IMR-90 (cell line): Measurements from ENCODE around the gene TRIM63. TPM values are rescaled to one million over a fixed set of nuclear protein-coding genes. Genes with fewer than 3 reads are reported as not detected.

Experiments
- ATAC-seq: fragments of 200-7000 bp; cut with Tn5 transposase; 2 replicates; pipeline ENCODE4 v1.9.1; 2020; ENCODE audit warnings: low read depth, mild to moderate bottlenecking, moderate library complexity
- BruUV-seq: library from RNA; stranded (reverse); fragments of 400-500 nt; replicated peaks from 2 replicates; lab custom pipeline; 2021; lab: Mats Ljungman, UMichigan
- CTCF ChIA-PET: fragments of 300-600 bp; formaldehyde crosslinking; extraction: SDS; loops from one replicate; lab custom pipeline; 2021; ENCODE audit warnings: antibody characterized with exemption; lab: Yijun Ruan, JAX
- POLR2A ChIA-PET: fragments of 300-600 bp; sonication (Branson Sonifier 250); formaldehyde crosslinking; loops from one replicate; lab custom pipeline; 2022; ENCODE audit warnings: antibody characterized with exemption; ENCODE audit not compliant: unreplicated experiment; lab: Charles Lee
- DNase-seq: peaks from one replicate; pipeline ENCODE4 v3.0.0; 2013
- H2AFZ ChIP-seq: replicated peaks from 2 replicates; pipeline ENCODE3; 2013; ENCODE audit warnings: low read length, mild to moderate bottlenecking; ENCODE audit not compliant: poor library complexity
- H2AK5ac ChIP-seq: 2 replicates; pipeline ENCODE4 v1.6.1; 2013; ENCODE audit warnings: low read depth, low read length, inconsistent platforms
- H2AK9ac ChIP-seq: replicated peaks from 2 replicates; pipeline ENCODE3; 2013; ENCODE audit warnings: mild to moderate bottlenecking, low read depth, low read length, moderate library complexity; ENCODE audit not compliant: poor library complexity
- H2BK120ac ChIP-seq: 2 replicates; pipeline ENCODE4 v1.6.1; 2013; ENCODE audit warnings: low read depth, low read length, inconsistent platforms
- H2BK15ac ChIP-seq: 3 replicates; pipeline ENCODE4 v1.6.1; 2013; ENCODE audit warnings: low read depth, low read length, inconsistent platforms
- H2BK20ac ChIP-seq: 2 replicates; pipeline ENCODE4 v1.6.1; 2013; ENCODE audit warnings: low read depth, mild to moderate bottlenecking, inconsistent platforms, low read length, moderate library complexity
- H2BK5ac ChIP-seq: 2 replicates; pipeline ENCODE4 v1.6.1; 2013; ENCODE audit warnings: mild to moderate bottlenecking, low read depth, low read length, inconsistent platforms; ENCODE audit not compliant: poor library complexity, severe bottlenecking
- H3K14ac ChIP-seq: replicated peaks from 2 replicates; pipeline ENCODE4 v1.6.1; 2013; ENCODE audit warnings: low read depth, low read length, inconsistent platforms
- H3K18ac ChIP-seq: 2 replicates; pipeline ENCODE4 v1.6.1; 2013; ENCODE audit warnings: low read depth, low read length, control low read depth
- H3K23ac ChIP-seq: 2 replicates; pipeline ENCODE4 v1.6.1; 2013; ENCODE audit warnings: low read depth, low read length, inconsistent platforms
- H3K27ac ChIP-seq: 2 replicates; pipeline ENCODE4 v1.5.1; 2013; ENCODE audit warnings: mild to moderate bottlenecking, control low read depth, low read length; ENCODE audit not compliant: insufficient read depth
- H3K27me3 ChIP-seq: 2 replicates; pipeline ENCODE4 v1.6.1; 2013; ENCODE audit warnings: low read length; ENCODE audit not compliant: control insufficient read depth, insufficient read depth
- H3K36me3 ChIP-seq: 2 replicates; pipeline ENCODE4 v1.6.1; 2013; ENCODE audit warnings: low read length, mixed read lengths; ENCODE audit not compliant: control insufficient read depth, insufficient read depth
- H3K4ac ChIP-seq: 2 replicates; pipeline ENCODE4 v1.6.1; 2013; ENCODE audit warnings: low read depth, low read length, inconsistent platforms
- H3K4me1 ChIP-seq: 2 replicates; pipeline ENCODE4 v1.6.1; 2013; ENCODE audit warnings: low read length, mixed read lengths; ENCODE audit not compliant: control insufficient read depth, insufficient read depth
- H3K4me2 ChIP-seq: 2 replicates; pipeline ENCODE4 v1.6.1; 2013; ENCODE audit warnings: low read depth, mild to moderate bottlenecking, control low read depth, low read length, moderate library complexity
- H3K4me3 ChIP-seq: 2 replicates; pipeline ENCODE4 v1.5.1; 2013; ENCODE audit warnings: low read depth, mild to moderate bottlenecking, control low read depth, low read length, moderate library complexity; ENCODE audit not compliant: insufficient read depth
- H3K56ac ChIP-seq: 2 replicates; pipeline ENCODE4 v1.6.1; 2013; ENCODE audit warnings: low read length, inconsistent platforms; ENCODE audit not compliant: insufficient read depth; ENCODE audit errors: extremely low read depth
- H3K79me1 ChIP-seq, 2 experiments: 2 replicates each; pipeline ENCODE4 v1.6.1; 2013; ENCODE audit warnings: low read length in 2 of 2, inconsistent platforms in 1 of 2, low read depth in 1 of 2
- H3K9ac ChIP-seq: 2 replicates; pipeline ENCODE4 v1.6.1; 2013; ENCODE audit warnings: low read depth, low read length, control low read depth
- H3K9me1 ChIP-seq: 2 replicates; pipeline ENCODE4 v1.6.1; 2013; ENCODE audit warnings: low read length, inconsistent platforms; ENCODE audit not compliant: insufficient read depth
- H3K9me3 ChIP-seq: 2 replicates; pipeline ENCODE4 v1.6.1; 2013; ENCODE audit warnings: low read length; ENCODE audit not compliant: control insufficient read depth, insufficient read depth
- H4K20me1 ChIP-seq: 2 replicates; pipeline ENCODE4 v1.6.1; 2013; ENCODE audit warnings: low read length, inconsistent platforms; ENCODE audit not compliant: insufficient read depth
- H4K5ac ChIP-seq: 2 replicates; pipeline ENCODE4 v1.6.1; 2013; ENCODE audit warnings: mild to moderate bottlenecking, low read depth, low read length, control low read depth
- H4K8ac ChIP-seq, 2 experiments: 2 replicates each; pipeline ENCODE4 v1.6.1; 2013; ENCODE audit warnings: low read depth in 2 of 2, low read length in 2 of 2, control low read depth in 1 of 2, inconsistent platforms in 1 of 2
- H4K91ac ChIP-seq: 2 replicates; pipeline ENCODE4 v1.6.1; 2013; ENCODE audit warnings: low read depth, low read length, inconsistent platforms; ENCODE audit not compliant: insufficient read depth
- BHLHE40 ChIP-seq: fragments of 150-350 bp; IDR thresholded peaks from 2 replicates; pipeline ENCODE4 v1.6.1; 2016; ENCODE audit warnings: mild to moderate bottlenecking, low read depth, low read length
- CEBPB ChIP-seq: IDR thresholded peaks from 2 replicates; pipeline ENCODE4 v1.6.1; 2012; ENCODE audit warnings: low read depth, low read length, improper control_type of control experiment
- CHD1 ChIP-seq: IDR thresholded peaks from 2 replicates; pipeline ENCODE4 v1.6.1; 2012; ENCODE audit warnings: low read depth, low read length, improper control_type of control experiment
- CTCF ChIP-seq: conservative IDR thresholded peaks from 2 replicates; pipeline ENCODE4 v1.5.1; 2012; ENCODE audit warnings: mild to moderate bottlenecking, low read depth, low read length, improper control_type of control experiment
- FOS ChIP-seq: fragments of 150-350 bp; IDR thresholded peaks from 2 replicates; pipeline ENCODE4 v1.6.1; 2016; ENCODE audit warnings: low read depth, low read length
- MAFK ChIP-seq: IDR thresholded peaks from 2 replicates; pipeline ENCODE4 v1.6.1; 2012; ENCODE audit warnings: low read depth, low read length, improper control_type of control experiment
- MAZ ChIP-seq: IDR thresholded peaks from 2 replicates; pipeline ENCODE4 v1.6.1; 2012; ENCODE audit warnings: low read depth, mild to moderate bottlenecking, low read length, improper control_type of control experiment, moderate library complexity, borderline replicate concordance
- MXI1 ChIP-seq: IDR thresholded peaks from 2 replicates; pipeline ENCODE4 v1.6.1; 2012; ENCODE audit warnings: low read depth, mild to moderate bottlenecking, low read length, moderate library complexity, borderline replicate concordance
- NFE2L2 ChIP-seq: fragments of 150-350 bp; IDR thresholded peaks from 2 replicates; pipeline ENCODE4 v1.6.1; 2016; ENCODE audit warnings: low read depth, mild to moderate bottlenecking, low read length
- POLR2A ChIP-seq: IDR thresholded peaks from 2 replicates; pipeline ENCODE4 v1.6.1; 2012; ENCODE audit warnings: mild to moderate bottlenecking, low read depth, low read length
- RAD21 ChIP-seq: IDR thresholded peaks from 2 replicates; pipeline ENCODE4 v1.6.1; 2012; ENCODE audit warnings: low read length, improper control_type of control experiment
- RCOR1 ChIP-seq: IDR thresholded peaks from 2 replicates; pipeline ENCODE4 v1.6.1; 2012; ENCODE audit warnings: mild to moderate bottlenecking, low read length, improper control_type of control experiment; ENCODE audit not compliant: insufficient replicate concordance
- RFX5 ChIP-seq: IDR thresholded peaks from 2 replicates; pipeline ENCODE4 v1.8.0; 2012; ENCODE audit warnings: low read depth, mild to moderate bottlenecking, low read length, moderate library complexity
- SMC3 ChIP-seq: fragments of 150-350 bp; IDR thresholded peaks from 2 replicates; pipeline ENCODE4 v1.6.1; 2016; ENCODE audit warnings: low read depth, mild to moderate bottlenecking, antibody characterized with exemption, low read length, moderate library complexity
- WGBS, 2 experiments: methylation state at CpG; one replicate each; pipeline versions ENCODE4 v1.1.5 to v1.1.7; 2013; ENCODE audit warnings: missing lambda C conversion rate in 2 of 2; ENCODE audit not compliant: insufficient read length in 1 of 2; ENCODE audit errors: extremely low coverage in 2 of 2; 5-methylcytosine and 5-hydroxymethylcytosine counted together
- dilution Hi-C: fragments of 300-500 bp; cut with HindIII; formaldehyde crosslinking; loops from one replicate; pipeline ENCODE4 v1.14.3; 2018; ENCODE audit warnings: low sequenced_read_pairs; ENCODE audit not compliant: unreplicated experiment
- in situ Hi-C: fragments of 300-500 bp; cut with MboI; formaldehyde crosslinking; loops from 3 replicates; pipeline ENCODE4 v1.14.3; 2019; ENCODE audit warnings: low sequenced_read_pairs, inconsistent platforms, mixed read lengths
- intact Hi-C: fragments of 100-400 bp; cut with micrococcal nuclease; formaldehyde crosslinking; loops from 2 replicates; pipeline ENCODE4 v1.10.0; 2022
- polyA plus RNA-seq, 3 experiments: library from polyadenylated mRNA; depleted of rRNA; stranded (reverse); fragments of >200 nt; gene quantifications; 2 replicates each; pipeline ENCODE4 v1.2.3, GENCODE V29; 2012; ENCODE audit warnings: low replicate concordance in 1 of 3
- total RNA-seq: library from RNA; depleted of rRNA; stranded (reverse); fragments of >200 nt; gene quantifications from 2 replicates; pipeline ENCODE4 v1.2.3, GENCODE V29; 2012
- TF ChIP-seq, protein P1 (sequence below): fragments of 150-350 bp; IDR thresholded peaks from 2 replicates; pipeline ENCODE4 v1.6.1; 2016; ENCODE audit warnings: low read depth, mild to moderate bottlenecking, low read length, moderate library complexity, borderline replicate concordance
- TF ChIP-seq, protein P2 (sequence below): fragments of 150-350 bp; IDR thresholded peaks from 2 replicates; pipeline ENCODE4 v1.6.1; 2017; ENCODE audit warnings: mild to moderate bottlenecking, antibody characterized with exemption, low read length, low read depth

The TRIM63 gene
- total and polyA plus RNA-seq, 2 of the 4 experiments (the other 2 are of a cell fraction) = not detected

DNA sequence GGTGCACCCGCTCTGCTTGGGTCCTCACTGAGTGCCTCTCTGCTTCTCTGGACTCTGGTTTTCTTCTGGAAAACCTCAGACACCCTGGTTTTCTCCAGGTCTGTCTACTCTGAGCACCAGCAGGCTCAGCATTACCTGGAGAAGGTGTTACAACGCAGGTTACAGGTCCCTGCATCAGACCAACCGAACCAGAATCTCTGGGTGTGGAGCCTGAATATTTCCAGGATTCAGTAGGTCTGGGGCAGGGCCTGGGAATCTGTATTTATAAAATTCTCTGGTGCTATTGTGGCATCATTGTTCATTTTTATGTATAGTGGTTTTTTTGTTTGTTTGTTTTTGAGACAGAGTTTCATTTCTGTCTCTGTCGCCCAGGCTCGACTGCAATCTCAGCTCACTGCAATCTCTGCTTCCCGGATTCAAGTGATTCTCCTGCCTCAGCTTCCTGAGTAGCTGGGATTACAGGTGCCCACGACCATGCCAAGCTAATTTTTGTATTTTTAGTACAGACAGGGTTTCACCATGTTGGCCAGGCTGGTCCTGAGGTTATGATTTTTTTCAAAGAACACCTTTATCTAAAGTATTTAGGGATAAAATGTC lies 20.1 kb downstream of the TRIM63 start:
- intact Hi-C loops (no loop called here), in situ Hi-C loops (no loop called here), dilution Hi-C loops (no loop called here)
- Histone ChIP-seq H2AFZ (no peak overlapping the region), H4K8ac (no peak overlapping the region), H2AK5ac (no peak overlapping the region), H3K4me3 (no peak overlapping the region), H3K27ac (no peak overlapping the region), H3K79me1 (no peaks in the 10 kb centered on the region), H3K14ac (no peak overlapping the region), H3K23ac (no peak overlapping the region), H4K20me1 (no peaks in the 10 kb centered on the region), H3K18ac (no peak overlapping the region), H3K4ac (no peak overlapping the region), H3K4me1 (no peaks in the 10 kb centered on the region), H2AK9ac (no peak overlapping the region), H2BK15ac (no peak overlapping the region), H4K91ac (no peak overlapping the region), H3K27me3 (peaks cover 88% of the 10 kb centered on the region), H2BK20ac (no peak overlapping the region), H3K9me3 (no peaks in the 10 kb centered on the region; the same call in 1 of the 2 replicates), H3K9me1 (no peaks in the 10 kb centered on the region), H3K56ac (no peak overlapping the region), H2BK120ac (no peak overlapping the region), H2BK5ac (no peak overlapping the region), H3K9ac (no peak overlapping the region), H3K4me2 (no peak overlapping the region), H3K36me3 (no peaks in the 10 kb centered on the region), H4K5ac (no peak overlapping the region)
- ChIA-PET CTCF (no interaction called here), POLR2A (no interaction called here)
- DNase-seq (no peak), ATAC-seq (no peak)
- 80% methylated on average over 2 of the region's 7 CpGs; no CpG with 5 or more reads in 1 of the 2 experiments for WGBS, 2 experiments
- BruUV-seq = no TSS peak
- TF ChIP-seq BHLHE40 (no peak), POLR2A (no peak), MAZ (no peak), RCOR1 (no peak), FOS (no peak), NFE2L2 (no peak), MXI1 (no peak), RFX5 (no peak), CEBPB (no peak), CHD1 (no peak), CTCF (no peak), MAFK (no peak), SMC3 (no peak), RAD21 (no peak)
- TF ChIP-seq, protein P1, sequence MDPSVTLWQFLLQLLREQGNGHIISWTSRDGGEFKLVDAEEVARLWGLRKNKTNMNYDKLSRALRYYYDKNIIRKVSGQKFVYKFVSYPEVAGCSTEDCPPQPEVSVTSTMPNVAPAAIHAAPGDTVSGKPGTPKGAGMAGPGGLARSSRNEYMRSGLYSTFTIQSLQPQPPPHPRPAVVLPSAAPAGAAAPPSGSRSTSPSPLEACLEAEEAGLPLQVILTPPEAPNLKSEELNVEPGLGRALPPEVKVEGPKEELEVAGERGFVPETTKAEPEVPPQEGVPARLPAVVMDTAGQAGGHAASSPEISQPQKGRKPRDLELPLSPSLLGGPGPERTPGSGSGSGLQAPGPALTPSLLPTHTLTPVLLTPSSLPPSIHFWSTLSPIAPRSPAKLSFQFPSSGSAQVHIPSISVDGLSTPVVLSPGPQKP = no peak
- TF ChIP-seq, protein P2, sequence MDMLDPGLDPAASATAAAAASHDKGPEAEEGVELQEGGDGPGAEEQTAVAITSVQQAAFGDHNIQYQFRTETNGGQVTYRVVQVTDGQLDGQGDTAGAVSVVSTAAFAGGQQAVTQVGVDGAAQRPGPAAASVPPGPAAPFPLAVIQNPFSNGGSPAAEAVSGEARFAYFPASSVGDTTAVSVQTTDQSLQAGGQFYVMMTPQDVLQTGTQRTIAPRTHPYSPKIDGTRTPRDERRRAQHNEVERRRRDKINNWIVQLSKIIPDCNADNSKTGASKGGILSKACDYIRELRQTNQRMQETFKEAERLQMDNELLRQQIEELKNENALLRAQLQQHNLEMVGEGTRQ = no peak
